Erythroblast (primary cell): ENCODE results near the gene DAP.

ENCODE experiments used
- GATA1 ChIP-seq: IDR thresholded peaks from 2 replicates; pipeline ENCODE4 v1.6.1; 2011; ENCODE audit warnings: low read depth, mild to moderate bottlenecking, control low read depth, low read length, moderate library complexity
- POLR2A ChIP-seq: IDR thresholded peaks from 2 replicates; pipeline ENCODE4 v1.6.1; 2011; ENCODE audit warnings: mild to moderate bottlenecking, low read length

GRCh38 chr5:10708189-10708944, 52.7 kb downstream of the DAP start:
- TF ChIP-seq POLR2A (no peak), GATA1 (no peak)
